ENCODE data around the gene TERT.

The TERT gene

DNA sequence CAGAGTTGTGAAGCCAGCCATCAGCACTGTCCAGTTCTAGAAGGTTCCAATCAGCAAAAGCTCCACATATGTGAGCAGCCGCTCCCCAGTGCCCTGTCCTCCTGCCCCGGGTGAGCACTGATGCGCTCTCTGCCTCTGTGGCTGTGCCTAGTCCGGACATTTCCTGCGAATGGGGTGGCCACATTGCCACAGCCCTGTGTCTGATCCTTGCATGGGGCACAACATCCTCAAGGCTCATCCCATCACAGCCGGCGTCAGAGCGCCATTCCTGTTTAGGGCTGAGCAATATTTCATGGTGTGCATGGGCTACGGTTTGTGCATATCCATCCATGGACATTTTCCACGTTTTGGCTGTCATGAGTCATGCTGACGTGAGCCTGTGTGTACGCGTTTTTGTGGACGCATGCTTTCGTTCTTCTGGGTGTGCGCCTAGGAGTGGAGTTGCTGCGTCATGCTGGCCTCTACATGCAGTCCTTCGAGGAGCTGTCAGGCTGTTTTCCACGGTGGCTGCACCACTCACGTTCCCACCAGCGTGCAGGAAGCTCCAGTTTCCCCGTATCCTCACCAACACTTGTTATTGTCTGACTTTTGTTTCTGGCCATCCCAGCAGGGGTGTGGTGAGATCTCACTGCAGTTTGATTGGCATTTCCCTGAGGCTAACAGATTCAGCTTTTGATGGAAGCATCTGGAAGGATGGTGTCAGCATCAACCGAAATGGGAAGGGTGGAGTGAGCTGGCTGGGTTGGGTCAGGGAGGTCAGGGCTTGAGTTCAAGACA lies 79.4 kb downstream of the TERT start:
- no peak for DNase-seq

- no peak for DNase-seq
These were observed 80.0 kb downstream of the TERT start for GRCh38 chr5:1214936-1215220.

GRCh38 chr5:1214163-1214935 lies 80.5 kb downstream of the TERT start:
- DNase-seq = no peak

- DNase-seq = no peak
These were observed 81.2 kb downstream of the TERT start for GRCh38 chr5:1213508-1214162.

GRCh38 chr5:1212881-1213280 lies 82.0 kb downstream of the TERT start:
- no peak for DNase-seq

DNA sequence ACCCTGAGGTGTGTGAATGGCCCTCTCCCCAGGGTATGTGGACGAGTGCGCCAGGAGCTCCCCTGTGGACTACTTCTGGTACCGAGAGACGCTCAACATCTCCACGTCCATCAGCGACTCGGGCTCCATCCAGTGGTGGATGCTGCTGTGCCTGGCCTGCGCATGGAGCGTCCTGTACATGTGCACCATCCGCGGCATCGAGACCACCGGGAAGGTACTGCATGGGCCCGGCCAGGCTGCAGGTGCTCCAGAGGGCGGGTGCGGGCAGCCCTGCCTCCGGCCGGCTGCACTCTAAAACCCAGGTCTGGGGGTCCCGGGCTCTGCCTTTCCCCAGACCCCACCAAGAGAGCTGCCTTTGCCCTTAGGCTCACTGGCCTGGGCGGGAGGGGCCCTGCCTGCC lies 82.6 kb downstream of the TERT start:
- no peak for DNase-seq

DNA sequence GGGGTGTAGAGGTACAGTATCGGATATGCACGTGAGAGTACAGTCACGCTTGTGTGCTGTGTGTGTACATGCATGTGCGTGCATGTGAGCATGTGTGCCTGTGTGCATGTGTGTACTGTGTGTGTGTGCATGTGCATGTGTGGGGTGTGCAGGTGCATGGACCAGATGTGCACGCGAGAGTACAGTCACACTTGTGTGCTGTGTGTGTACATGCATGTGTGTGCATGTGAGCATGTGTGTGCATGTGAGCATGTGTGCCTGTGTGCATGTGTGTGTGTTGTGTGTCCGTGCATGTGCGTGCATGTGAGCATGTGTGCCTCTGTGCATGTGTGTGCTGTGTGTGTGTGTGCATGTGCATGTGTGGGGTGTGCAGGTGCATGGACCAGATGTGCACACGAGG lies 83.2 kb downstream of the TERT start:
- DNase-seq = no peak

DNA sequence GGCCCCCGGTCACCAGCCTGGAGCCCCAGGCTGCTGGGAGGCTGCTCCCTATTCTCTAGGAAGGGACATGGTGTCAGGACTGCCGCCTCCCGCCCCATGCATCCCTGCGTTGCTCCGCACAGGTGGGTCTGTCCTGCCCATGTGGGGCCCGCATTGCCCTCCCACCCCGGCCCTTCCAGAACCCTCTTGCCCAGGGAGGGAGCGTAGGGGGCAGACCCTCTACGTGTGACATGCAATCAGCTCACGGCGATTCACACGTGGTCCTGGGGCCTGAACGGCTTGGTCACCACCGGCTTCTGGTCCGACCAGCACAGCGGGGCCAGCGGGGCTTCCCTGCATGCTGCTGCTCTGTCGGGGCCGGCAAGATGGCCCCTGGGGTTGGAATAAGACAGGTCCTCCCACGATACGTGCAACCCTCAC lies 84.0 kb downstream of the TERT start:
- DNase-seq = no peak

DNA sequence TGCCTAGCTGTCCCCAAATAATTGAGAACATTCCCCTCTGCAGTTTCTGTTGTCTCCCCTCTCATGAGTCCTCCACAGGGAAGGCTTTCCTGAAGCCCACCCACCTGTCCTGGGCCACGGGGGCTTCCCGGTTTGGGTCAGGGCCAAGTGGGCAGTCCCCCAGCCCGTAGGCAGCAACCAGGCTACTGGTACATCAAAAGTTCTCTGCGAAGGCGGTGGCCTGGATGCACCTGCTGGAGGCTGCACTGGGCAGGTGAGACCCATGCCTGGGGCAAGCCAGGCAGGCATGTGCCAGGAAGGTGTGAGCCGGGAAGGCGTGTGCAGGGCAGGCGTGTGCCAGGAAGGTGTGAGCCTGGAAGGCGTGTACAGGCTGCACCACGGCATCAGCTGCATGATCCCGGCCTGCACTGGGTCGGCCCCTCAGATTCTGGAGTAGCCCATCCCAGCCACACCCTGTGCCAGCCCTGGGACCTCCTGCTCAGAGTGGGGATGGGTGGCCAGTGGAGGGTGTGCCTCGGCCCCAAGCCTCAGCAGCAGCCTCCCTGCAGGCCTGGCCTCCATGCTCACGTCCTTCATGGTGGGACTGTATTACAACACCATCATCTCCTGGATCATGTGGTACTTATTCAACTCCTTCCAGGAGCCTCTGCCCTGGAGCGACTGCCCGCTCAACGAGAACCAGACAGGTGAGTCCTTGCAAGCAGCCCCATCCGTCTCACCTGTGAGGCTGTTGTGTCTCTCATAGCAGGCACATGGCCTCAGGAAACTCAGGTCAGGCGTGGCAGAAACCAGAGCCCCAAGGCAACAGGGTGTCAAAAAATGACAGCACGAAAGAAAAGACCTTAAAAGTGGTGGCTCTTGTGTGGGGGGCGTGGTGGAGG lies 84.7 kb downstream of the TERT start:
- DNase-seq = no peak

DNA sequence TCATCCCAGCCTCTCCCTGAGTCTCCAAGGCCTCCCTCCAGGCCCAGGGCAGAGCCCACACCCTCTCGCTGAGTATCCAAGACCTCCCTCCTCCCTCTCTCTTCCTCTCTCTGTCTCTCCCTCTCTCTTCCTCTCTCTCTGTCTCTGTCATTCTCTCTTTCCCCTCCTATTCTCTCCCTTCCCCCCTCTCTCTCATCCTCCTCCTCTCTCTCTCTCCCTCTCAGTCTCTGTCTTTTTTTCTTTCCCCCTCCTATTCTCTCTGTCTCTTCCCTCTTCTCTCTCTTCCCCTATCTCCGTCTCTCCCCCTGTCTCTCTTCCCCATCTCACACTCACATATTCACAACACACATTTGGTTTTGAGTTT lies 85.4 kb downstream of the TERT start:
- DNase-seq = no peak

- DNase-seq = no peak
These were observed 86.0 kb downstream of the TERT start for GRCh38 chr5:1208743-1209488.

- no peak for DNase-seq
These were observed 86.6 kb downstream of the TERT start for GRCh38 chr5:1208221-1208742.

- DNase-seq = no peak
These were observed 87.3 kb downstream of the TERT start for GRCh38 chr5:1207555-1207954.

GRCh38 chr5:1206521-1207412 lies 88.1 kb downstream of the TERT start:
- DNase-seq = no peak

- DNase-seq = no peak
These were observed 89.3 kb downstream of the TERT start for GRCh38 chr5:1205255-1206180.

DNA sequence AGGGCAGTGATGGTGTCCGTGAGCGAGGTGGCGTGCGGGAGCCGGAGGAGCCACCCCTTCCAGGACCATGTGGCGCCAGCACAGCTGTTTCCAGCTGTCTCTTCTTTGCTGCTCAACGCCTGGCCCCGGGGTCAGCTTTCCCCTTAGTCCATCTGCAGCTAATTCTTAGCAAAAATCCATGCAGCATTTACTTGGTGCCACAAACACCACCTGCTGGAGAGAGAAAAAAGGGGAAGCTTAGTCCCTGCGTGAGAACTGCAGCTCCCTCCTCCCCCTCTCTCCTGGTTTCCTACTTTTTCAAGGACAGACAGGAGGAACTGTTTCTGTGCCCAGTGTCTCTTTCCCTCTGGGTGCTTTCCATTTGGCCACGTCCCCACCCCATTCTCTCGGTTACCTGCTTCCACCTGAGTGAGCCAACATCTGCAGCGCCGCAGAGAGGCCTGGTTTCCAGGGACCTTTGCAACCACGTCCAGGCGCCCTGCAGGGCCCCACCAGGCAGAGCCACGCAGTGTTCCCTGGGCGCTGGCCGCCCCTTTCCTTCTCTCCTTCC lies 90.1 kb downstream of the TERT start:
- DNase-seq = no peak

DNA sequence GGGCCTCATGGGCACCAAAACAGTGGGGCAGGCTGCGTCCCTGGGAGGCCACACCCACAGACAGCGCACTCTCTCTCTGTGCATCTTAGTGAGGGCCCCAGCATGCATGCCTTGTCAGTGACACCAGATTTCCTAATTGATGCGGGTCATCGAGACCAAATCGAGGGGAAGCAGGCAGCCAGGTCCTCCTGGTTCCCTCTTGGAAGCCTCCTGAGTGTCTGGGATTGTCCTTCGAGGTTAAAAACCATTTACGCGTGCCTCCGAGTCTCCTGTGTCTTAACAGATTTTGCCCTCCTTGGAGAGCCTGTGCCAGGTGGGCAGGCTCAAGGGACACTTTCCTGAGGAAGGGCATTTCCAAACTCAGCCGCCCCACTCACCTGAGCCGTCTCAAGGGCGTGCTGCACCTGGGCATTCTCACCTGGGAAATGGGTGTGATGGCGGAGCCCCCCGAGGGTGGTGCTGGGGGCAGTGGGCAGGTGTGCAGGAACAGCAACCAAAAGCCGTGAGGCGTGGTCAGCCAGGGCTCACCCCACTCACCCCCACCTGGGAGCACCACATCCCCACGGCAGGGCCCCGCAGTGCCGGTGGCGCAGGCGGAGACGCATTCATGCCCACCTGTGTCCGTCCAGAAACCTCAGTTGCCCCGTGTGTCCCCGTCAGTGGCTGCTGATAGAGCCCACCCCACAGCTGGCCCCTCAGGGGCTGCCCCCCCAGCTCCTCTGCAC lies 90.7 kb downstream of the TERT start:
- DNase-seq = no peak

GRCh38 chr5:1203311-1203967 lies 91.4 kb downstream of the TERT start:
- no peak for DNase-seq

All from inflammatory macrophage treated with lipopolysaccharide for 4 hours (primary cell).